ENCODE results near the gene WDR27. TPM values are rescaled to one million over a fixed set of nuclear protein-coding genes. Genes with fewer than 3 reads are reported as not detected.
A peak's percentile ranks its signal among the peaks of the same experiment; 100 is the strongest.
"Not testable (repeated sequence)": the region's sequence is repeated elsewhere in the genome, so short reads cannot be mapped to it uniquely, and the experiment has no call there.

WDR27 gene
- total and polyA plus RNA-seq, 7 donors, result 1.2 to 46.0 (median 20.0) TPM

- H3K4me1 ChIP-seq, result peaks cover 0 to 54% (median 47%) of the 10 kb centered on the region in 4 donors
- peak overlapping the region; percentile 83 to 96 (median 94) for H3K4me3 ChIP-seq
- peaks cover 0 to 12% (median 3%) of the 10 kb centered on the region in 4 donors for H3K36me3 ChIP-seq
- H3K27ac ChIP-seq, result peak overlapping the region; percentile 92 to 98 (median 98)
- H3K9me3 ChIP-seq, result no peaks in the 10 kb centered on the region
- DNase-seq, result peak; percentile 73
- no peaks in the 10 kb centered on the region for H3K27me3 ChIP-seq
- no peak for TF ChIP-seq POLR2A (IDR thresholded peaks at IDR 0.05)
- TF ChIP-seq POLR2AphosphoS5 (IDR thresholded peaks at IDR 0.05), result no peak
- no peak for TF ChIP-seq CTCF (IDR thresholded peaks at IDR 0.05)
- no peak for TF ChIP-seq EP300 (IDR thresholded peaks at IDR 0.05)
- WGBS, 2 donors, result 0% methylated on average over 54 of the region's 54 CpGs
- intact Hi-C loops (cut with DNase I), result loop anchor here (10.0 kb wide), 1 partner anchor 747 kb away; no protein-coding TSS in a partner anchor
These were observed 397 bp downstream of the WDR27 start for GRCh38 chr6:169701311-169701953.

- Histone ChIP-seq H3K4me3 (no peak overlapping the region), H3K27ac (no peak overlapping the region), H3K27me3 (no peaks in the 10 kb centered on the region), H3K9me3 (no peaks in the 10 kb centered on the region), H3K4me1 (peaks cover 0 to 54% (median 41%) of the 10 kb centered on the region in 4 donors), H3K36me3 (peaks cover 0 to 11% (median 3%) of the 10 kb centered on the region in 4 donors)
- intact Hi-C loops (cut with DNase I), result loop anchor here (10.0 kb wide), 1 partner anchor 745 kb away; no protein-coding TSS in a partner anchor
- no peak for TF ChIP-seq POLR2A (IDR thresholded peaks at IDR 0.05)
- no peak for TF ChIP-seq EP300 (IDR thresholded peaks at IDR 0.05)
- TF ChIP-seq POLR2AphosphoS5 (IDR thresholded peaks at IDR 0.05), result no peak
- TF ChIP-seq CTCF (IDR thresholded peaks at IDR 0.05), result no peak
- DNase-seq, result no peak
- WGBS, 2 donors, result 21 to 47% methylated on average over 5 of the region's 5 CpGs
These were observed 1.5 kb downstream of the WDR27 start for GRCh38 chr6:169700296-169700695.

- intact Hi-C loops (cut with DNase I), result not testable (repeated sequence)
- peak in 3 of 4 experiments; percentile 8 to 43 (median 8) for TF ChIP-seq CTCF (IDR thresholded peaks at IDR 0.05)
- WGBS, 2 donors, result 92% methylated on average over 10 of the region's 10 CpGs
These were observed 4.7 kb downstream of the WDR27 start for GRCh38 chr6:169697115-169697514.

GRCh38 chr6:169695131-169695530 lies 6.7 kb downstream of the WDR27 start:
- no peak for DNase-seq
- Histone ChIP-seq H3K9me3 (peaks cover 0 to 4% (median 0%) of the 10 kb centered on the region in 4 donors), H3K27me3 (no peaks in the 10 kb centered on the region), H3K36me3 (peaks cover 0 to 4% (median 0%) of the 10 kb centered on the region in 4 donors), H3K4me3 (no peak overlapping the region), H3K4me1 (peaks cover 0 to 9% (median 3%) of the 10 kb centered on the region in 4 donors), H3K27ac (no peak overlapping the region)
- intact Hi-C loops (cut with DNase I), result no loop called here
- 86 to 90% methylated on average over 5 of the region's 5 CpGs for WGBS, 2 donors
- TF ChIP-seq POLR2A (IDR thresholded peaks at IDR 0.05) (no peak), EP300 (IDR thresholded peaks at IDR 0.05) (no peak), CTCF (IDR thresholded peaks at IDR 0.05) (no peak), POLR2AphosphoS5 (IDR thresholded peaks at IDR 0.05) (no peak)

More at GRCh38 chr6:169697115-169697514, 4.7 kb downstream of the WDR27 start:
- H3K27ac ChIP-seq, H3K9me3 ChIP-seq, H3K27me3 ChIP-seq, H3K36me3 ChIP-seq, DNase-seq, H3K4me3 ChIP-seq: not testable (repeated sequence)
- peaks cover 0 to 23% (median 14%) of the 10 kb centered on the region in 4 donors for H3K4me1 ChIP-seq

Data from sigmoid colon (tissue), 7 donors.